GM23248 (cell line): ENCODE data around the gene LCTL.

ENCODE experiments used
- EZH2 ChIP-seq: fragments of 200-600 bp; sonication (generic); IDR thresholded peaks from 2 replicates; pipeline ENCODE4 v1.6.1; 2018; ENCODE audit warnings: antibody characterized with exemption, mild to moderate bottlenecking; ENCODE audit not compliant: insufficient read depth, poor library complexity, severe bottlenecking
- EZH2phosphoT487 ChIP-seq: fragments of 200-600 bp; sonication (generic); IDR thresholded peaks from 2 replicates; pipeline ENCODE4 v1.6.1; 2018; ENCODE audit warnings: antibody characterized with exemption, moderate library complexity, mild to moderate bottlenecking, low read depth; ENCODE audit not compliant: insufficient read depth

GRCh38 chr15:66609876-66610275 is 44.1 kb upstream of the LCTL start:
- TF ChIP-seq EZH2phosphoT487 (no peak), EZH2 (no peak)
